HEK293 (cell line): ENCODE results near the gene TMCC1.

Experiments
- CTCF ChIP-seq: fragments of 450-650 bp; formaldehyde crosslinking; IDR thresholded peaks from 2 replicates; pipeline ENCODE4 v1.5.1; 2016; ENCODE audit warnings: missing biosample characterization, missing genetic modification characterization
- PATZ1 ChIP-seq: fragments of 450-650 bp; formaldehyde crosslinking; IDR thresholded peaks from 2 replicates; pipeline ENCODE4 v1.5.1; 2016; ENCODE audit warnings: missing biosample characterization, missing genetic modification characterization
- PRDM4 ChIP-seq: fragments of 450-650 bp; formaldehyde crosslinking; IDR thresholded peaks from 2 replicates; pipeline ENCODE4 v1.5.1; 2017; ENCODE audit warnings: missing biosample characterization, missing genetic modification characterization
- SP2 ChIP-seq: fragments of 450-650 bp; formaldehyde crosslinking; IDR thresholded peaks from 2 replicates; pipeline ENCODE4 v1.5.1; 2016; ENCODE audit warnings: missing biosample characterization, missing genetic modification characterization
- ZNF558 ChIP-seq: fragments of 450-650 bp; formaldehyde crosslinking; IDR thresholded peaks from 2 replicates; pipeline ENCODE4 v1.5.1; 2016; ENCODE audit warnings: missing biosample characterization, missing genetic modification characterization
- ZNF561 ChIP-seq: fragments of 450-650 bp; IDR thresholded peaks from 2 replicates; pipeline ENCODE4 v1.5.1; 2018; ENCODE audit warnings: missing biosample characterization, missing genetic modification characterization, borderline replicate concordance

- TF ChIP-seq CTCF (tag by site-specific recombination) = no peak
- TF ChIP-seq SP2 (tag by site-specific recombination) = no peak
- TF ChIP-seq PATZ1 (tag by site-specific recombination) = no peak
- no peak for TF ChIP-seq ZNF561 (tag by site-specific recombination)
- TF ChIP-seq ZNF558 (tag by site-specific recombination) = no peak
- no peak for TF ChIP-seq PRDM4
Measured at GRCh38 chr3:129614927-129615363, 278.6 kb downstream of the TMCC1 start.
